GM19239 (cell line): ENCODE measurements around the gene TMEM81.

Experiments used
- DNase-seq: peaks from one replicate; pipeline ENCODE4 v3.0.0; 2011; ENCODE audit warnings: low spot score; ENCODE audit not compliant: insufficient read length
- FAIRE-seq: peaks from 2 replicates; lab custom pipeline; 2011; peaks lifted over from hg19 to GRCh38; lab: Jason Lieb, UNC

Gene TMEM81

GRCh38 chr1:205077158-205077933 lies 6.9 kb downstream of the TMEM81 start:
- no peak for DNase-seq
- FAIRE-seq = no peak

GRCh38 chr1:205076245-205076761 lies 8.0 kb downstream of the TMEM81 start:
- no peak for DNase-seq
- FAIRE-seq = no peak

- DNase-seq = no peak
- FAIRE-seq = no peak
Observed at GRCh38 chr1:205075642-205076155, 8.6 kb downstream of the TMEM81 start.

- DNase-seq (no peak), FAIRE-seq (no peak)
Observed at GRCh38 chr1:205074513-205074912, 9.7 kb downstream of the TMEM81 start.

- FAIRE-seq = no peak
- DNase-seq = no peak
Observed at GRCh38 chr1:205074084-205074483, 10.2 kb downstream of the TMEM81 start.

- no peak for DNase-seq
- no peak for FAIRE-seq
Observed at GRCh38 chr1:205073511-205073910, 10.7 kb downstream of the TMEM81 start.

GRCh38 chr1:205072881-205073280 lies 11.4 kb downstream of the TMEM81 start:
- DNase-seq (no peak), FAIRE-seq (no peak)

- DNase-seq (no peak), FAIRE-seq (no peak)
Observed at GRCh38 chr1:205072286-205072685, 12.0 kb downstream of the TMEM81 start.

GRCh38 chr1:205071801-205072200 lies 12.5 kb downstream of the TMEM81 start:
- FAIRE-seq = no peak
- DNase-seq = no peak

- FAIRE-seq (no peak), DNase-seq (no peak)
Observed at GRCh38 chr1:205071028-205071409, 13.2 kb downstream of the TMEM81 start.

GRCh38 chr1:205069371-205070125 lies 14.7 kb downstream of the TMEM81 start:
- no peak for DNase-seq
- no peak for FAIRE-seq

- DNase-seq (no peak), FAIRE-seq (no peak)
Observed at GRCh38 chr1:205068457-205069040, 15.7 kb downstream of the TMEM81 start.

- DNase-seq = no peak
- no peak for FAIRE-seq
Observed at GRCh38 chr1:205068001-205068400, 16.3 kb downstream of the TMEM81 start.

GRCh38 chr1:205067031-205067430 lies 17.2 kb downstream of the TMEM81 start:
- FAIRE-seq = no peak
- no peak for DNase-seq

GRCh38 chr1:205066141-205066818 lies 18.0 kb downstream of the TMEM81 start:
- DNase-seq (no peak), FAIRE-seq (no peak)

GRCh38 chr1:205065666-205066065 lies 18.6 kb downstream of the TMEM81 start:
- FAIRE-seq (no peak), DNase-seq (no peak)

- no peak for FAIRE-seq
- DNase-seq = no peak
Observed at GRCh38 chr1:205064741-205065316, 19.4 kb downstream of the TMEM81 start.

GRCh38 chr1:205064301-205064700 lies 20.0 kb downstream of the TMEM81 start:
- FAIRE-seq (no peak), DNase-seq (no peak)

- FAIRE-seq = no peak
Observed at GRCh38 chr1:205062895-205063294, 21.4 kb downstream of the TMEM81 start.

GRCh38 chr1:205062319-205062718 lies 21.9 kb downstream of the TMEM81 start:
- DNase-seq (no peak), FAIRE-seq (no peak)

More at GRCh38 chr1:205062895-205063294, 21.4 kb downstream of the TMEM81 start:
- DNase-seq = no peak
